ENCODE results near the gene GPR63.

- TF ChIP-seq CTCF (IDR thresholded peaks at IDR 0.05; ENCODE audit: low read length) = no peak
- no peak for TF ChIP-seq EZH2 (optimal IDR thresholded peaks at IDR 0.05; ENCODE audit: low read depth, low read length)
These were observed 70.5 kb downstream of the GPR63 start for GRCh38 chr6:96766769-96767168.
